UCSD-AML1 (cell line): ENCODE data around the gene NEURL4.

Source experiments
- DNase-seq: peaks from one replicate; lab custom pipeline; 2025; ENCODE audit not compliant: unreplicated experiment; lab: John Stamatoyannopoulos, UW

NEURL4 gene

DNA sequence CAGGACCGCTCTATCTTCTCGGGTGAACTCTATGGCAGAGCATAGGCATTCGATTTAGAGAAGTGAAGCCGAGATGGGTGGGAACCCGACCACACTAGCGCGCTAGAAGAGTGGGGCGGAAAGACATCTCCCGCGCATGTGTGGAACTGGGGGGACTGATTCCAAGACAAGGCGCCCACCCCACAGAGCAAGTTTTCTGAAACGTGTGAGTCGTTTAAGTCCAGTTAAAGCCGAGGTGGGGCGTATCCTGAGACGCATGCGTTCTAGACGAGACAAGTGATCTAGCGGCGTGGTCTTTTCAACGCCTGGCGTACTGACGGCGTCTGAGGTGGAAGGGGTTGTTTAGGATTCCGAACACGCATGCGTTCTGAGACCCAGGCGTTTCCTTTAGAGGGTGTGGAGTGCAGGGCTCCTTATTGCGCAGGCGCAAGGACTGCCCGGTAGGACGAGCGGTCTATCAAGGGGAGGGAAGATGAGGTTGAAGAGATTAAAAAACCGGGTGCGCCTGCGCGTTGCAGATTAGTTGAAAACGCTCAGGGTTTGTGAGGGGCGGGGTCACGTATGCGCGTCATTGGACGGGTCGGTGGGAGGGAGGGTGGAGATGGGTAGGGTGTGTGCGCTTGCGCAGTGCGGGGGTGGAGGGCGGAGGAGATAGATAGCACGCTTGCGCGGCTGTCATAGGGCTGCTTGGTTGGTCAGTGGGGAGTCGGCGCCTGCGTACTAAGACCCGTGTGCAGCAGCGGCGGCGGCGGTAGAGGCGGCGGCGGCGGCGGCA is 22.0 kb downstream of the NEURL4 start, which contains the start of gene EIF5A:
EIF5A (plus strand) TSS at position 718 of the 775 bp plus-strand sequence. CDS start 2,008 bp downstream, outside the sequence.
- DNase-seq, result peak; percentile 100

DNA sequence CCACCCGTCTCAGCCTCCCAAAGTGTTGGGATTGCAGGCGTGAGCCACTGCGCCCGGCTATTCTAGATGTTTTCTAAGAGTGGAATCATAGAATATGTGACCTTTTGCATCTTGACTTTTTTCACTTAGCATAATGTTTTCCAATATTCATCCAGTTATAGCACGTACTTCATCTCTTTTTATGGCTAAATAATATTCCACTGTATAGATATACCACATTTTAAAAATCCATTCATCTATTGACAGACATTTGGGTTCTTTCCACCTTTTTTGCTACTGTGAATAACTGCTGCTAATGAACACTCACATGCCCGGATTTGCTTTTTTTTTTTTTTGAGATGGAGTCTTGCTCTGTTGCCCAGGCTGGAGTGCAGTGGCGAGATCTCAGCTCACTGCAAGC is 25.0 kb downstream of the NEURL4 start:
- no peak for DNase-seq

DNA sequence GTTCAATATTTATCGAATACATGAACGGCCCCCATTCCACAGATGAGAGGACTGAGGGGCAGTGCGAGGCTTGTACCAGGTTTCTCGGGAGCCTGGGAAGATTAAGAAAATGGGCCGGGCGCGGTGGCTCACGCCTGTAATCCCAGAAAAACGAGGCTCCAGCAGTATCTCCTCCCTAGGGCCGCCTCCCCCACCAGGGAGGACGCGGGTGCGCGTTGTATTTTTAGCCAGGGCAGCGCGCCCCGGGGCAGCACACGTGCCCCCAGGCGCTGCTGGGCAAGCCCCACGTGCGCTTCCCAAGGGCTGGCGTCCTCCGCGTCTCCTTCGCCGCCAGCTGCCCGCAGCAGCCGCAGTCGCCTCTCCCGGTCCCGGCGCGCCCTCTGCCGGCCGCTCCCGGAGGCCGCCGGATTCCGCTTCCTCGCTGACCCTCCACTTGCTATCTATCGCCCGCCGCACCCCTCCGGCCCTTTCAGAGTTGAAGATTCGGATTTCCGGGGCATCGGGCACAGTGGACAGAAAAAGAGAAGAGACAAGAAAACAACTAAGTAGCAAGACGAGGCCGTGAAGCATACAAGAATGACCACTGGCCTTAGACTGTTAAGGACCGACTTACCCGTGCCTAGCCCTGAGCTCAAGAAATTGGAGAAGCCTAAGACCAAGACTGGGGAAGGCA is 32.8 kb downstream of the NEURL4 start:
- DNase-seq, result peak; percentile 86

DNA sequence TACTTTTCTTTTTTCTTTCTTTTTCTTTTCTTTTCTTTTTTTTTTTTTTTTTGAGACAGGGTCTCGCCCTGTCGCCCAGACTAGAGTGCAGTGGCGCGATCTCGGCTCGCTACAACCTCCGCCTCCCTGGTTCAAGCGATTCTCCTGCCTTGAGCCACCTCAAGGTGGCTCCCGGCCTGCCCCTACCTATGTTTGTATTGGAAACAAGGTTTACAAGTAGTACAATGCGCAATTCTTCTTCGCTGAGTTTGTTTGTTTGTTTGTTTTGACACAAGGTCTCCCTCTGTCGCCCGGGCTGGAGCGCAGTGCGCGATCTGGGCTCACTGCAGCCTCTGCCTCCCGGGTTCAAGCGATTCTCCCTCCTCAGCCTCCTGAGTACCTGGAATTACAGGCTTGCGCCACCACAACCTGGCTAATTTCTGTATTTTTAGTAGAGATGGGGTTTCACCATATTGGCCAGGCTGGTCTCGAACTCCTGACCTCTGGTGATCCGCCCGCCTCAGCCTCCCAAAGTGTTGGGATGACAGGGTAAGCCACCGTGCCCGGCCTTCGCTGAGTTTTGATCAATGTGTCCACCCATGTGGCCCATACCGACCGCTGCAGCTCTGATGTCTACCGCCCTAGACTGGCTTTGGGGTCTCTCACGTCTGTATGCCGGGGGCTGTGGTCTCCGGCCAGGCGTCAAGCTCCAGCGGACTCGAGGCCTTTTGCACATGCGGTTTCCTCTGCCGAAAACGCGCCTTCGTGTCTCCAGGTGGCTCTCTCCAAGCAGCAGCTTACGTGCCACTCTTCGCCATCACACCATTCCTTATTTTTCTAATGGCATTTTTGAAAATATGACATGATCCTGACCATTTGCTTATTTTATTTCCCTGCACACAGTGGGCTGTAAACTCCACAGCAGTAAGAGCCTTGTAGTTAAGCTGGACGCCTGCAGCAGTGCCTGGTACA is 33.6 kb downstream of the NEURL4 start:
- no peak for DNase-seq

DNA sequence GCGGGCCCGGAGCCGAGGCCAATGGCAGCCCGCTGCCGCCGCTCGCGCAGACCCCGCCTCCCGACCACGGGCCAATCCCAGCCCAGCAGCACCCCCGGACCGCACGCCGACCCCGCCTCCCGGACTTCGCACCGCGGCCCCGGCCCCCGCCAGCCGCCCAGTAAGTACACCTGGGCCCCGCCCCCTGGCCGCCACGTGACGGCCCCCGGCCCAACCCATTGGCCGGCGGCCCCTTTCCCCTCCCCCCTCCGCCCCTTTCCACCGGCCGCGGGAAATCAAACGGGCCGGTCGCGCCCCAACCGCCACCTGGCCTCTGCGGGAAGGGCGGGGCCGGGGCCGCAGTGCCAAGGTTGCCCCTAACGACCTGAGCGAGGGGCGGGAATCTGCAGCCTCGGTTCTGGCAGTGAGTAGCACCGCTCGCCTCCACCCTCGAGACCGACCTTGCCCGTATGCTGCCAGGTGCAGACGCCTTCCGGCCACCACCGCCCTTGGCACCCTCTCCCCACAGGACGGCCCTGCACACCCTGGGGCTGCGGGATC is 34.5 kb downstream of the NEURL4 start, which contains the start of gene YBX2:
YBX2 (minus strand) TSS at position 26 of the 540 bp plus-strand sequence. CDS start 139 bp downstream, outside the sequence.
- DNase-seq, result peak; percentile 65

DNA sequence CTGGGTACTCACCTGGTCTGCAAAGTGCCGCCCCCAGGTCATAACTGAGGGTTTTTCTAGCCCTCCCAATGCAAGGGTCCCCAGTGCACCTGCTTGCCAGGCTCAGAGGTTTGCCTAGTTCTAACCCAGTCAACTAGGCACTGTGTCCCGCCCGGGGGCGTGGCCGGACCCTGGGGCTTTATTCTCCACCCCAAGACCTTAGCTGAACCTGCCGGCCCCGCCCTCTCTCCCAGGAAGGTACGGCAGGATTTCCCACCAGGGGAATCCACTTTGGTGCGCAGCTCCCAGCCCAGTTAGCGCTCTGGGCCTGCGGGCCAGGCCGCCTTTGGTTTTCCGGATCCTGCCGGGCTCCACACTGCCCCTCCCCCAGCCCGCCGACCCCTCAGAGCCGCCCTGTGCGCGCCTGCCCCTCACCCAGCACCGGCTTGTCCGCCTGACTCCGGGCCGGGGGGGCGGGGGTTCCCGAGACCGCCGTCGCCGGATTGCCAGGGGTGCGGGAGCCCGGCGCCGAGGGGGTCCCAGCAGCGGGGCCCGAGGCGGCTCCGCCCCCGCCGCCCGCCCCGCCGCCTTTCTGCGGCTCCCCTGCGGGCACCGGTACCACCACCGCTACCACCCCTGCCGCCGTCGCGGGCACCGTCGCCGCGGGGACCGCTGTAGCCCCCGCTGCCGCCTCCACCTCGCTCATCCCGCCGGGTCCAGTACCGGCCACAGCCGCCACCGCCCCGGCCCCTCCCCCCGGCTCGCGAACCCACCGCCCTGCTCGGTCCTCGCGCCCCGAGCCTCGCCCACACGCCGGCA is 35.1 kb downstream of the NEURL4 start:
- DNase-seq, result no peak

DNA sequence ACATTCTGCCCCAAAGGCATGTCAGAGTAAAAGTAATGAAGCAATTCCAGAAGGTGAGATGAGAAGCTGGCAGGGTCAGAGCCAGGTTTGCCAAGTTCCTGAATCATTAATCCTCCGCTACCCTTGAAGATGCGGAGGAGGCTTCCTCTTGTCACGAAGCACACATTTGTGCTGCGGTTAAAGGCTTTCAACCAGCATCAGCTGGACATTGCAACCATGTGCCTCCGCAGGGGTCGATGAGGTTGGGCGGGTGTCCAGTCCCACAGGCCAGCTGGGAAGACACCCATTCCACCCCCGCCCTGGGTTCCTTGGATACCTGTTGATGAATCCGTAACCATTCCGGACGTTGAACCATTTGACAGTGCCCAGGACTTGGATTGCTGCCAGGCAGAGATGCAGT is 36.0 kb downstream of the NEURL4 start:
- DNase-seq, result no peak

DNA sequence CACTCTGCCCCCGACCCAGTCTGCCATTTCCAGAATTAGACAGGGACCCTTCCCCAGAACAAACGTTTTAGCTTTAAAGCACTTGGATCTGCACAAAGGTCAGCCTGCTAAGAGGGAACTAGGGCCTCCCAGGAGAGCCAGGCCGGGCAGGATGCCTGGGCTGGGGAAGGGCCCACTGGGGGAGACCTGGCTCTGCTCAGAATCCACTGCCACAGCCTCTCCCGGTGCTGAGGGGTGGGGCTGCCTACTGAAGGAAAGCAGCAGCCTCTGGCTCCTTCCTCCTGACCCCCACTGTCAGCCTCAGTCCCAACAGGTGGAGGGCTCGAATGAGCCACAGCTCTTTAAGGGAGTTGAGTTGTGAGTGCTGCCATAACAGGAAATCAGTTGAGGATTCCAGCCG is 36.4 kb downstream of the NEURL4 start:
- no peak for DNase-seq

DNA sequence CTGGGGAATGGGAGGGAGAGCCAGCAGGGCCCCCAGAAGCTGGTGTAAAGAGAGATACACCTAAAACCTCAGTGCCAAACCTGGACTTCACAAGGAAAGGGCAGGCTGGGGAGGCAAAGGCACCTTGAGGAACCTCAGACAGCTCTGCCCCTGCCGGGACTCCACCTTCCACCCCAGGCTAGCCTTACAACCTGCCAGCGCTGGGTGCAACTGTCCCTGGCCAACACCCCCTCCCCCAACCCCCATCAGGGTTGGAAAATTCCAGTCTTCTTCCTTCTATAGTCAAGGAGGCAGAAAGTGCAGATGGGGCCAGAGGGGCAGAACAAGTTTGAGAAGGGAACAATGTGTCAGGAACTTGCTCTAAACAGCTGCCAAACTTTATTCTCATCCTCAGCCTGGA is 36.9 kb downstream of the NEURL4 start:
- DNase-seq, result no peak

DNA sequence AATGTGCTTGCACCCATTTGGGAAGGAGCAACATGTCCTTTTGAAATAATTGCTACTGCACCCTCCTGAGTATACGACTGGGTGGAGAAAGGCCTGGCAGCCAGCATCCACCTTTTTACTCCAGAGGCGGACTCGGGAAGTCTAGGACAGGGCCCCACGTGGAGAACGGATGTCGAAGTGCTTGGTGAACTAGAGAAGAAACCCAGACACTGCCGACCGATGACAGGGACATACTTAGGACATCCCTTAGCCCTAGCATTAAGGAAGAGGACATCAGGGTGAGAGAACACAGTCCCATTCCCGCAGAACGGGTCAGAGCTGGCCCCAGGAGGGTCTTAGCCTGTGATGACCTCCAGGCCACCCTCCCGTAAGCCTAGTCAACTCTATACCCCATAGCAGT is 38.5 kb downstream of the NEURL4 start:
- no peak for DNase-seq

DNA sequence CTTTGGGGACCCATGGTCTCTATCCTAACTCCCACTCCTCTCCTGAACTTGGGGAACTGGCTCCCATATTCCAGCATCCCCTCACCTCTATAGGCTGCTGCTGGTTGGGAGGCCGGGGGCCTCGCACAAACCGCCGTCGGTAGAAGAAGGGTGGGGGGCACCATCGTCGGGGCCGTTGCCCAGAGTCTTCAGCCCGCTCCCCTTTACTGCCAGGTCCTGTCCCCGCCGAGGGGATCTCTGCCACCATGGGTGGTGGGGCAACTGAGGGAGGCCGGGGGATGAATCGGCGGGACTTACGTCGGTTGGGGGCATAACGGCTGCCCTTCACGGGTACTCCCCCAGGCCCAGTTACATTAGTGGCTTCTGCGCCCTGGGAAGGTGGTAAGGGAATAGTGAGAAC is 39.0 kb downstream of the NEURL4 start:
- no peak for DNase-seq

DNA sequence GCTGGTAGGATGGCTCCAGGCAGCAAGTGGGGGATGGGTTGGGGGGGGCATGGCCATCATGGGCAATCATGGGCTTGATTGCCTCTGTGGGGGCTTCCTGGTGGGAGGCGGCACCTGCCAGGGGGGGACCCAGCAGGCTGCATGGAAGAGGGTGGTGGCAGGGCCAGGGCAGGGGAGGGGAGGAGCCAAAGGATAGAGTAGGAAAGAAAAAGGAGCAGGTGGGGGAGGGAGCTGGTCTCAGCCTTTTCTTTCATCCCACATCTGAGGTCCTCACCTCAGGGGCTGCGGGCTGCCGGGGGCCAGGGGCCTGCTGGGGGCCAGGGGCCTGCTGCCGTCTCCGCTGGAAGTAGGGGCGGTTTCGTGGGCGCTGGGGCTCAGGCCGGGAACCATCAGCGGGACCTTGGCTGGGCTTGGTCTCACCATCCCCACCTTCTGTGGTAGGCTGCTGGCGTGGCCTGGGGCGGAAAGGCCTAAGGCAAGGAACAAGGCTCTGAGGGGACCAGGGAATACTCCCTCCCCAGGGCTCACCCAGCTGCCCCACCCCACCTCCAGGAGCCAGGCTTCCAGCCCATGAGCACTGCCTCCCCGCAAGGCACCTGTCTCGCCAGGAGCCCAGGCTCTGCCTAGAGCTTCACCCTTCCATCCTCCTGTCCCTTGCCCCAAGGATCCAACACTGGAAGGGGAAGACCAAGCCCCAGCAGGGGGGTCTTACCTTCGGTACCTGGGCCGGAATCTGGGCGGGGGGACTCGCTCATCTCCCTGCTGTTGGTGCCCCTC is 39.7 kb downstream of the NEURL4 start:
- DNase-seq, result no peak

DNA sequence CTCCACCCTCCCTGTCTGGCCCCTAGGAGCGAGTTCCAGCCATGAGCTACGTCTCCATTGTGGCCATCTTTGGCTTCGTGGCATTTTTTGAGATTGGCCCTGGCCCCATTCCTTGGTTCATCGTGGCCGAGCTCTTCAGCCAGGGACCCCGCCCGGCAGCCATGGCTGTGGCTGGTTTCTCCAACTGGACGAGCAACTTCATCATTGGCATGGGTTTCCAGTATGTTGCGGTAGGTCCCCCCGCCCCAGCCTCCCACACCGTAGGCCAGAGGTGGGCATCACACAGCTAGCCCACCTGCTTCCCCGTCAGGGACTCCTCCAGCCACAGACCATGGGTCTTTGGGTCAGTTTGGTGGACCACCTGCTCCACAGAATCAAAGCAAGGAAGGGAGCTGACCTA is 43.5 kb downstream of the NEURL4 start:
- DNase-seq, result no peak

DNA sequence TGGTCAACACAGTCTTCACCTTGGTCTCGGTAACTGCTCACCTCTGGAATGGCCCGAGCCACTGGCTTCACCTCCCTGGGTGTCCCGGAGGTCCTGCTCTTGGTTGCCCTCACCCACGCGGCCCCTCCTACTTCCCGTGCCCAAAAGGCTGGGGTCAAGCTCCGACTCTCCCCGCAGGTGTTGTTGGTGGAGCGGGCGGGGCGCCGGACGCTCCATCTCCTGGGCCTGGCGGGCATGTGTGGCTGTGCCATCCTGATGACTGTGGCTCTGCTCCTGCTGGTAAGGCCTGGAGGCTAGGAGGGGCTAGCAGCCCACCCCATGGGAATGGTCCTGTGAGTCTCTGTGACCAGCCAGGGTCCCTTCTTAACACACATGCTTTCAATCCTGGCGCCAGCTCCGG is 44.2 kb downstream of the NEURL4 start:
- DNase-seq, result no peak

DNA sequence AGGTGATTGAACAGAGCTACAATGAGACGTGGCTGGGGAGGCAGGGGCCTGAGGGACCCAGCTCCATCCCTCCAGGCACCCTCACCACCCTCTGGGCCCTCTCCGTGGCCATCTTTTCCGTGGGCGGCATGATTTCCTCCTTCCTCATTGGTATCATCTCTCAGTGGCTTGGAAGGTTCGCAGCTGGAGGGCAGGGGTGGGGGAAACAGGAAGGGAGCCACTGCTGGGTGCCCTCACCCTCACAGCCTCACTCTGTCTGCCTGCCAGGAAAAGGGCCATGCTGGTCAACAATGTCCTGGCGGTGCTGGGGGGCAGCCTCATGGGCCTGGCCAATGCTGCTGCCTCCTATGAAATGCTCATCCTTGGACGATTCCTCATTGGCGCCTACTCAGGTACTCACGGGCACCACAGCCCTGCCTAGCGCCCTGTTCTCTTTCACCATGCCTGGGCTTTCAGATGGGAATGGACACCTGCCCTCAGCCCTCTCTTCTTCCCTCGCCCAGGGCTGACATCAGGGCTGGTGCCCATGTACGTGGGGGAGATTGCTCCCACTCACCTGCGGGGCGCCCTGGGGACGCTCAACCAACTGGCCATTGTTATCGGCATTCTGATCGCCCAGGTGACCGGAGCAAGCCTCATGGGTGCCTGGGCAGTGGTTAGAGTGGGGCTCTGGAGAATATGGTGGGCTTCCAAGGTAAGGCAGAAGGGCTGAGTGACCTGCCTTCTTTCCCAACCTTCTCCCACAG is 45.5 kb downstream of the NEURL4 start:
- no peak for DNase-seq

DNA sequence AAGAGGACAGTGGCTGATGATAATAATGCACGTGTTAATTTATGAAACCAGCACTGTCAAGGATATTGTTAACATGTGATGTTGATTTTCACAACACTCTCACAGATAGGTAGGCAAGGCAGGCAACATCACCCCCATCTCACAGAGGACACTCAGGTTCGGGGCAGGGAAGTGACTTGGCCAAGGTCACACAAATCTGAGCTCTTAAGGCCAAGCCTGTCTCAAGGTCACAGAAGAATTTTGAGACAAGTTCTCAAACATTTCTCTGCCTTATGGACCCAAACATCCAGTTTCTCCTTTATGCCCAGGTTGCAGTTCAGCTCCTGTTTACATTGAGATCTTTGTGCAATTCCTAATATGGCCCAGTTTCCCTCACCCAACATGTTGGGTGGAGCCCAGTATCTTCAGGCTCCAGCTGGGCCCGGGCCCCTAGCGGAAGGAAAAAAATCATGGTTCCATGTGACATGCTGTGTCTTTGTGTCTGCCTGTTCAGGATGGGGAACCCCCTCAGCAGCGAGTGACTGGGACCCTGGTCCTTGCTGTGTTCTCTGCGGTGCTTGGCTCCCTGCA is 46.3 kb downstream of the NEURL4 start:
- DNase-seq, result no peak

DNA sequence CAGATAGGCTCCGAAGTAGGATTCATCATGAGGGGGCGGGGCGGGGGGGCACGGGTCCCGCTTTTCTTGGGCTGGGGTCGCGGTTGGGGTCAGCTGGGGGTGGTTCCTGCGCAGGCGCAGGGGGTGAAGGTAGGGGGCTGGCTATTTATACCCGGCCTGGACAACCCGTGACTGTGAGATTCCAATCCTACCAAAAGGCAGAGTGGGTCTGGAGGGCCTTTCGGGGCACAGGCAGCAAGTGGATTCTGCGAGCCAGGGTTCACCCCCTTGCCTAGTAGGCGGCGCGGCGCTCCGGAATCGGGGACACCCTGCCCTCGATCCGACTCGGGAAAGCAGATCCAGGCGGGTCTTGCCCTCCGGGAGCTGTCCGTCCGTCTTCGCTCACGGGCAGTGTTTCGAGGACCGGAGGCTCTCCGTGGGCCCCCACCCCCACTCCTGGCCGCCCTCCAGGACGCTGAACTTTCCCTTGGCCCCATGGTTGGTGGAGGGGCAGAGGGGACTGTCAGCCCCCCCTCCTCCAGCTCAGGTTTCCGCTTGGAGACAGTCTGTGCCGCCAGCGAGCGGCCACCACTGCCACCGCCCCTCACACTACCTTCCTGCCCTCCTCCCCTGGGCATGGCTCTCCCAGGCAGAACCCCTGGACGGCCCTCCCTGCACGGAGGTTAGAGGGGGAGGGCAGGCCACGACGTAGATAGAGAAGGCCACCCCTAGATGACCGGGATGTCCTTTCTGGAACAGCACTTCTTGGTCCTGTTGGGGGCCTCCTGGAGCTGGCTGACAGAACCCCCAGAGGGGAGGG is 47.0 kb downstream of the NEURL4 start:
- DNase-seq, result no peak
